Breast epithelium (tissue), 3 donors: ENCODE data around the gene BRD2.

Source experiments
- POLR2A ChIP-seq: fragments of 450-650 bp; IDR thresholded peaks from one replicate; pipeline ENCODE4 v1.6.1; 2016; ENCODE audit warnings: antibody characterized with exemption, mild to moderate bottlenecking, moderate library complexity
- POLR2AphosphoS5 ChIP-seq, 3 donors: sonication (generic); formaldehyde crosslinking; IDR thresholded peaks; one replicate each; pipeline ENCODE4 v1.6.1; 2017; ENCODE audit warnings: antibody characterized with exemption in 3 of 3
- TF ChIP-seq, protein P1 (sequence below), 3 donors: fragments of 450-650 bp; IDR thresholded peaks; one replicate each; pipeline ENCODE4 v1.5.1; 2016 to 2017; ENCODE audit warnings: antibody characterized with exemption in 3 of 3, mild to moderate bottlenecking in 3 of 3, moderate library complexity in 3 of 3

DNA sequence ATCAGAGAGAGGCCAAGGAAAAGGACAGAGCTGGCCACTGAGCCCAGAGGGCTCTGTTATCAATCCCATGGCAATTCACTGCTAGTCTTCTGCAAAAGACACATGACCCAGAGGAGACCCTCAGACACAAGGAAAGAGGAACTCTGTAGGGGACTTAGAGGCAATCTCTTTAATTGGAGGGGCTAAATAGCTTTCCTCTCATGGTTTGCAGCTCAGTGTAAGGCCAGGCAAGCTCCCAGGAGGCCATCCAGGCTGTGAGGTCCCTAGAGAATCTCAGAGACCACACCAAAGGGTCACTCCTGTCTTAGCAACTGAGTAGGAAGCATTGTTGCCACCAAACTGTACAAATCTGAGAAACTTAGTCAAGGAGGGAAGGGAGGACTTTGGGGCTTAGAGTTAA, 51.0 kb downstream of the BRD2 start:
- TF ChIP-seq, protein P1, sequence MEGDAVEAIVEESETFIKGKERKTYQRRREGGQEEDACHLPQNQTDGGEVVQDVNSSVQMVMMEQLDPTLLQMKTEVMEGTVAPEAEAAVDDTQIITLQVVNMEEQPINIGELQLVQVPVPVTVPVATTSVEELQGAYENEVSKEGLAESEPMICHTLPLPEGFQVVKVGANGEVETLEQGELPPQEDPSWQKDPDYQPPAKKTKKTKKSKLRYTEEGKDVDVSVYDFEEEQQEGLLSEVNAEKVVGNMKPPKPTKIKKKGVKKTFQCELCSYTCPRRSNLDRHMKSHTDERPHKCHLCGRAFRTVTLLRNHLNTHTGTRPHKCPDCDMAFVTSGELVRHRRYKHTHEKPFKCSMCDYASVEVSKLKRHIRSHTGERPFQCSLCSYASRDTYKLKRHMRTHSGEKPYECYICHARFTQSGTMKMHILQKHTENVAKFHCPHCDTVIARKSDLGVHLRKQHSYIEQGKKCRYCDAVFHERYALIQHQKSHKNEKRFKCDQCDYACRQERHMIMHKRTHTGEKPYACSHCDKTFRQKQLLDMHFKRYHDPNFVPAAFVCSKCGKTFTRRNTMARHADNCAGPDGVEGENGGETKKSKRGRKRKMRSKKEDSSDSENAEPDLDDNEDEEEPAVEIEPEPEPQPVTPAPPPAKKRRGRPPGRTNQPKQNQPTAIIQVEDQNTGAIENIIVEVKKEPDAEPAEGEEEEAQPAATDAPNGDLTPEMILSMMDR (IDR thresholded peaks at IDR 0.05), result no peak
- TF ChIP-seq POLR2A (no peak), POLR2AphosphoS5 (IDR thresholded peaks at IDR 0.05) (no peak)
